CD4-positive, alpha-beta T cell (primary cell): ENCODE results near the gene LIMCH1. TPM values are rescaled to one million over a fixed set of nuclear protein-coding genes. Genes with fewer than 3 reads are reported as not detected.

Experiments
- ATAC-seq: fragments of 200-7000 bp; cut with Tn5 transposase; one replicate; pipeline ENCODE4 v1.10.0; 2022; ENCODE audit warnings: mild to moderate bottlenecking; ENCODE audit not compliant: poor library complexity
- CTCF ChIA-PET: fragments of 350-600 bp; sonication (Branson Sonifier 250); formaldehyde crosslinking; loops from one replicate; lab custom pipeline; 2021; ENCODE audit warnings: antibody characterized with exemption, inconsistent platforms; lab: Charles Lee
- POLR2A ChIA-PET: fragments of 350-600 bp; sonication (Branson Sonifier 250); formaldehyde crosslinking; loops from one replicate; lab custom pipeline; 2021; ENCODE audit warnings: antibody characterized with exemption, inconsistent platforms; lab: Charles Lee
- DNase-seq, 14 experiments: peaks; one replicate each; pipeline ENCODE4 v3.0.0-alpha.2; 2013 to 2020; ENCODE audit warnings: mixed read lengths in 2 of 14
- H3K27ac ChIP-seq, 2 donors: one replicate each; pipeline versions ENCODE4 v1.5.1 to v1.7.0; 2013; ENCODE audit warnings: low read length in 2 of 2, low read depth in 1 of 2, mild to moderate bottlenecking in 1 of 2
- H3K27me3 ChIP-seq, 2 experiments: 1 replicate in 1 of 2; 2 replicates in 1 of 2; pipeline versions ENCODE4 v1.6.1 to v1.7.0; 2013; ENCODE audit warnings: low read length in 2 of 2, control low read depth in 1 of 2, mild to moderate bottlenecking in 1 of 2, moderate library complexity in 1 of 2; ENCODE audit not compliant: insufficient read depth in 2 of 2, control insufficient read depth in 1 of 2
- H3K36me3 ChIP-seq: one replicate; pipeline ENCODE4 v1.6.1; 2013; ENCODE audit warnings: low read length, control low read depth; ENCODE audit not compliant: insufficient read depth
- H3K4me1 ChIP-seq: one replicate; pipeline ENCODE4 v1.6.1; 2013; ENCODE audit warnings: low read length, control low read depth; ENCODE audit not compliant: insufficient read depth
- H3K4me3 ChIP-seq: one replicate; pipeline ENCODE4 v1.5.1; 2013; ENCODE audit warnings: mild to moderate bottlenecking, low read length, moderate library complexity
- H3K9me3 ChIP-seq, 2 experiments: 1 replicate in 1 of 2; 2 replicates in 1 of 2; pipeline versions ENCODE4 v1.6.1 to v1.7.0; 2013; ENCODE audit warnings: low read length in 2 of 2, mild to moderate bottlenecking in 2 of 2, control low read depth in 1 of 2, moderate library complexity in 1 of 2; ENCODE audit not compliant: control insufficient read depth in 1 of 2, insufficient read depth in 1 of 2
- H3K27ac Mint-ChIP-seq: one replicate; pipeline ENCODE4 v1.8.0; 2020; ENCODE audit warnings: mixed read lengths
- H3K27me3 Mint-ChIP-seq: one replicate; pipeline ENCODE4 v1.8.0; 2021; ENCODE audit warnings: mixed read lengths
- H3K36me3 Mint-ChIP-seq: one replicate; pipeline ENCODE4 v1.8.0; 2021; ENCODE audit warnings: low read depth, mixed read lengths
- H3K4me1 Mint-ChIP-seq: one replicate; pipeline ENCODE4 v1.8.0; 2021; ENCODE audit warnings: low read depth, mixed read lengths
- H3K4me3 Mint-ChIP-seq: one replicate; pipeline ENCODE4 v1.8.0; 2020; ENCODE audit warnings: mild to moderate bottlenecking, mixed read lengths
- H3K9me3 Mint-ChIP-seq: one replicate; pipeline ENCODE4 v1.8.0; 2020; ENCODE audit warnings: mixed read lengths
- intact Hi-C, 2 experiments: fragments of 100-400 bp; cut with DNase I in 1 of 2; cut with micrococcal nuclease in 1 of 2; formaldehyde crosslinking; loops; one replicate each; pipeline versions ENCODE4 v1.15.1 to v1.9.0; 2023 to 2025; cut with DNase I, micrococcal nuclease
- total RNA-seq, 174 experiments: library from RNA in 2 of 174; stranded (reverse) in 2 of 174; gene quantifications; one replicate each; pipeline ENCODE4 v1.2.3 and lab custom pipeline; 2021 to 2026
- TF ChIP-seq, protein P1 (sequence below): fragments of 200-600 bp; IDR thresholded peaks from one replicate; pipeline ENCODE4 v1.8.0; 2022; ENCODE audit warnings: antibody characterized with exemption, mild to moderate bottlenecking

The LIMCH1 gene
- total RNA-seq, 2 experiments from 2014 or later = not detected

DNA sequence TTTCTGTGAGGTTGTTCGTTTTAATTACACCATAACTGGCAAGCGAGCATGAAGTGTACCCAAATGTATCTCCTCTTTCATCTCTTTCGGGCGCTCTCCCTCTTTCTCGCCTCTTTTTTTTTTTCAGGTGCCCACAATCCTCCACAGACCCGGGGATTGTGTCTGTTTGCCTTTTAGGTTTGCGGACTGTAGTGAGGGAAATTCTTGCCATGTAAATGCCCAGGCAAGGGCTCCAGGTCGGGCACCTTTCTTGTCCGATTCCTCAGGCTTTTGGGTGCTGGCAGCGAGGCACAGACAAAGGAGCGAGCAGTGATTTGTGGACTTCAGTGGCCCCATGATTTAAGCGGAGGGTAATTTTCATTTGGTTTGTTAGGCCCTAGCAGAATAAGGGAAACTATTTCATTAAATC is 211.7 kb downstream of the LIMCH1 start:
- Histone ChIP-seq H3K9me3 (peaks cover under 1 to 43% of the 10 kb centered on the region in 2 experiments), H3K4me1 (no peaks in the 10 kb centered on the region), H3K27ac (no peak overlapping the region), H3K4me3 (no peak overlapping the region), H3K36me3 (no peaks in the 10 kb centered on the region), H3K27me3 (peaks cover 62 to 90% of the 10 kb centered on the region in 2 experiments)
- Mint-ChIP-seq H3K27me3 (peaks cover 92% of the 10 kb centered on the region), H3K9me3 (no peaks in the 10 kb centered on the region), H3K27ac (no peak overlapping the region), H3K4me1 (peaks cover under 1% of the 10 kb centered on the region), H3K4me3 (no peak overlapping the region), H3K36me3 (no peaks in the 10 kb centered on the region)
- intact Hi-C loops = no loop called here
- ChIA-PET POLR2A (no interaction called here), CTCF (no interaction called here)
- TF ChIP-seq, protein P1, sequence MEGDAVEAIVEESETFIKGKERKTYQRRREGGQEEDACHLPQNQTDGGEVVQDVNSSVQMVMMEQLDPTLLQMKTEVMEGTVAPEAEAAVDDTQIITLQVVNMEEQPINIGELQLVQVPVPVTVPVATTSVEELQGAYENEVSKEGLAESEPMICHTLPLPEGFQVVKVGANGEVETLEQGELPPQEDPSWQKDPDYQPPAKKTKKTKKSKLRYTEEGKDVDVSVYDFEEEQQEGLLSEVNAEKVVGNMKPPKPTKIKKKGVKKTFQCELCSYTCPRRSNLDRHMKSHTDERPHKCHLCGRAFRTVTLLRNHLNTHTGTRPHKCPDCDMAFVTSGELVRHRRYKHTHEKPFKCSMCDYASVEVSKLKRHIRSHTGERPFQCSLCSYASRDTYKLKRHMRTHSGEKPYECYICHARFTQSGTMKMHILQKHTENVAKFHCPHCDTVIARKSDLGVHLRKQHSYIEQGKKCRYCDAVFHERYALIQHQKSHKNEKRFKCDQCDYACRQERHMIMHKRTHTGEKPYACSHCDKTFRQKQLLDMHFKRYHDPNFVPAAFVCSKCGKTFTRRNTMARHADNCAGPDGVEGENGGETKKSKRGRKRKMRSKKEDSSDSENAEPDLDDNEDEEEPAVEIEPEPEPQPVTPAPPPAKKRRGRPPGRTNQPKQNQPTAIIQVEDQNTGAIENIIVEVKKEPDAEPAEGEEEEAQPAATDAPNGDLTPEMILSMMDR = no peak
- DNase-seq (no peak), ATAC-seq (no peak)

Other genes starting within 250 kb of the LIMCH1 start
- gene PHOX2B, start 210.6 kb downstream of the LIMCH1 start, total RNA-seq = not detected